Esophagus muscularis mucosa (tissue), 4 donors: ENCODE data around the gene TOMM20.
"Not testable (repeated sequence)": the region's sequence is repeated elsewhere in the genome, so short reads cannot be mapped to it uniquely, and the experiment has no call there.

Experiments
- CTCF ChIP-seq, 3 experiments: fragments of 200-600 bp in 2 of 3; fragments of 450-650 bp in 1 of 3; sonication (generic) in 2 of 3; IDR thresholded peaks; one replicate each; pipeline ENCODE4 v1.5.1; 2017 to 2019; ENCODE audit warnings: antibody characterized with exemption in 3 of 3, mild to moderate bottlenecking in 2 of 3, moderate library complexity in 1 of 3
- EP300 ChIP-seq: sonication (generic); formaldehyde crosslinking; IDR thresholded peaks from one replicate; pipeline ENCODE4 v1.6.1; 2017; ENCODE audit warnings: antibody characterized with exemption
- POLR2A ChIP-seq: fragments of 450-650 bp; IDR thresholded peaks from one replicate; pipeline ENCODE4 v1.6.1; 2017; ENCODE audit warnings: antibody characterized with exemption, moderate library complexity, mild to moderate bottlenecking, low read depth
- POLR2AphosphoS5 ChIP-seq, 2 donors: sonication (generic); formaldehyde crosslinking; IDR thresholded peaks; one replicate each; pipeline ENCODE4 v1.6.1; 2017; ENCODE audit warnings: antibody characterized with exemption in 2 of 2

- not testable (repeated sequence) for TF ChIP-seq POLR2A; POLR2AphosphoS5 (IDR thresholded peaks at IDR 0.05); EP300; CTCF (IDR thresholded peaks at IDR 0.05)
These were observed 47.8 kb downstream of the TOMM20 start for GRCh38 chr1:235080788-235081187.
